Muscle layer of colon (tissue), 2 donors: ENCODE measurements around the gene GYS1.
"Not testable (repeated sequence)": the region's sequence is repeated elsewhere in the genome, so short reads cannot be mapped to it uniquely, and the experiment has no call there.

ENCODE experiments used
- H3K27ac ChIP-seq: one replicate; pipeline ENCODE4 v1.7.0; 2013; ENCODE audit warnings: low read depth, mild to moderate bottlenecking, low read length, moderate library complexity
- H3K27me3 ChIP-seq, 2 donors: one replicate each; pipeline ENCODE4 v1.7.0; 2013; ENCODE audit warnings: low read length in 2 of 2, mild to moderate bottlenecking in 2 of 2; ENCODE audit not compliant: insufficient read depth in 2 of 2, control insufficient read depth in 1 of 2
- H3K36me3 ChIP-seq: one replicate; pipeline ENCODE4 v1.7.0; 2013; ENCODE audit warnings: mild to moderate bottlenecking, low read length; ENCODE audit not compliant: insufficient read depth
- H3K4me1 ChIP-seq: one replicate; pipeline ENCODE4 v1.7.0; 2013; ENCODE audit warnings: mild to moderate bottlenecking, low read length; ENCODE audit not compliant: insufficient read depth
- H3K4me3 ChIP-seq, 2 donors: one replicate each; pipeline ENCODE4 v1.7.0; 2013; ENCODE audit warnings: low read length in 2 of 2, low read depth in 1 of 2, mild to moderate bottlenecking in 1 of 2, moderate library complexity in 1 of 2
- H3K9ac ChIP-seq: one replicate; pipeline ENCODE4 v1.7.0; 2013; ENCODE audit warnings: low read length
- H3K9me3 ChIP-seq: one replicate; pipeline ENCODE4 v1.7.0; 2013; ENCODE audit warnings: mild to moderate bottlenecking, low read length
- donor health status: abdominal sarcoma.
- donor health status: Adenocarcinoma of cecum.

The GYS1 gene

GRCh38 chr19:48943081-48943480 is 50.0 kb downstream of the GYS1 start:
- H3K36me3 ChIP-seq = no peaks in the 10 kb centered on the region
- H3K4me1 ChIP-seq = no peaks in the 10 kb centered on the region
- no peak overlapping the region for H3K27ac ChIP-seq
- no peaks in the 10 kb centered on the region for H3K27me3 ChIP-seq
- H3K9ac ChIP-seq = no peak overlapping the region
- no peak overlapping the region for H3K4me3 ChIP-seq
- no peaks in the 10 kb centered on the region for H3K9me3 ChIP-seq

GRCh38 chr19:48940902-48941301 is 52.2 kb downstream of the GYS1 start:
- Histone ChIP-seq H3K4me3 (no peak overlapping the region), H3K4me1 (no peaks in the 10 kb centered on the region), H3K27ac (no peak overlapping the region), H3K9ac (no peak overlapping the region), H3K9me3 (no peaks in the 10 kb centered on the region), H3K27me3 (no peaks in the 10 kb centered on the region), H3K36me3 (no peaks in the 10 kb centered on the region)

GRCh38 chr19:48938256-48938655 is 54.9 kb downstream of the GYS1 start:
- H3K27ac ChIP-seq = no peak overlapping the region
- H3K4me3 ChIP-seq = no peak overlapping the region
- no peaks in the 10 kb centered on the region for H3K36me3 ChIP-seq
- no peaks in the 10 kb centered on the region for H3K9me3 ChIP-seq
- peaks cover 6% of the 10 kb centered on the region for H3K4me1 ChIP-seq
- H3K27me3 ChIP-seq = no peaks in the 10 kb centered on the region
- no peak overlapping the region for H3K9ac ChIP-seq

GRCh38 chr19:48935864-48936263 is 57.2 kb downstream of the GYS1 start:
- Histone ChIP-seq H3K36me3 (no peaks in the 10 kb centered on the region), H3K27me3 (peaks cover 0 to 9% of the 10 kb centered on the region in 2 donors), H3K4me1 (peaks cover 10% of the 10 kb centered on the region), H3K9ac (no peak overlapping the region), H3K27ac (no peak overlapping the region), H3K9me3 (no peaks in the 10 kb centered on the region), H3K4me3 (no peak overlapping the region)

GRCh38 chr19:48934837-48935236 is 58.3 kb downstream of the GYS1 start:
- H3K27me3 ChIP-seq = peaks cover 0 to 9% of the 10 kb centered on the region in 2 donors

GRCh38 chr19:48933382-48933932 is 59.7 kb downstream of the GYS1 start, which contains the start of gene DHDH:
Gene DHDH, plus strand, starts transcription at chr19:48933699. Its CDS starts 23 bp downstream, at chr19:48933722.
- Histone ChIP-seq H3K27me3 (peaks cover 0 to 9% of the 10 kb centered on the region in 2 donors), H3K4me3 (peak within 1 kb of the TSS in 1 of 2 donors; percentile 61), H3K4me1 (peaks cover 10% of the 10 kb centered on the region), H3K36me3 (no peaks in the 10 kb centered on the region), H3K27ac (no peak within 1 kb of the TSS), H3K9ac (no peak within 1 kb of the TSS), H3K9me3 (no peaks in the 10 kb centered on the region)

More at GRCh38 chr19:48934837-48935236, 58.3 kb downstream of the GYS1 start:
- no peaks in the 10 kb centered on the region for H3K9me3 ChIP-seq
- H3K9ac ChIP-seq = no peak overlapping the region
- no peak overlapping the region for H3K27ac ChIP-seq
- H3K36me3 ChIP-seq = no peaks in the 10 kb centered on the region
- no peak overlapping the region for H3K4me3 ChIP-seq
- H3K4me1 ChIP-seq = peaks cover 10% of the 10 kb centered on the region

- Histone ChIP-seq H3K36me3 (no peaks in the 10 kb centered on the region), H3K9ac (no peak overlapping the region), H3K4me3 (no peak overlapping the region), H3K27me3 (peaks cover 0 to 9% of the 10 kb centered on the region in 2 donors), H3K27ac (no peak overlapping the region), H3K4me1 (peaks cover 5% of the 10 kb centered on the region), H3K9me3 (no peaks in the 10 kb centered on the region)
Observed at GRCh38 chr19:48928164-48929025, 64.7 kb downstream of the GYS1 start.

GRCh38 chr19:48927692-48928091 is 65.4 kb downstream of the GYS1 start:
- not testable (repeated sequence) for H3K27ac ChIP-seq

GRCh38 chr19:48926909-48927308 is 66.2 kb downstream of the GYS1 start:
- H3K4me1 ChIP-seq = no peaks in the 10 kb centered on the region
- peaks cover 5% of the 10 kb centered on the region for H3K36me3 ChIP-seq
- no peak overlapping the region for H3K4me3 ChIP-seq
- peaks cover 0 to 4% of the 10 kb centered on the region in 2 donors for H3K27me3 ChIP-seq
- no peak overlapping the region for H3K27ac ChIP-seq
- H3K9me3 ChIP-seq = no peaks in the 10 kb centered on the region
- no peak overlapping the region for H3K9ac ChIP-seq

More at GRCh38 chr19:48927692-48928091, 65.4 kb downstream of the GYS1 start:
- not testable (repeated sequence) for H3K4me1 ChIP-seq, H3K4me3 ChIP-seq, H3K27me3 ChIP-seq, H3K9me3 ChIP-seq, H3K9ac ChIP-seq, H3K36me3 ChIP-seq

- H3K36me3 ChIP-seq = peaks cover 12% of the 10 kb centered on the region
- not testable (repeated sequence) for H3K9ac ChIP-seq, H3K4me1 ChIP-seq, H3K9me3 ChIP-seq, H3K4me3 ChIP-seq, H3K27ac ChIP-seq, H3K27me3 ChIP-seq
Observed at GRCh38 chr19:48925890-48926289, 67.2 kb downstream of the GYS1 start.

- no peaks in the 10 kb centered on the region for H3K27me3 ChIP-seq
- no peaks in the 10 kb centered on the region for H3K9me3 ChIP-seq
- no peak overlapping the region for H3K27ac ChIP-seq
- H3K36me3 ChIP-seq = peaks cover 14% of the 10 kb centered on the region
- no peaks in the 10 kb centered on the region for H3K4me1 ChIP-seq
- no peak overlapping the region for H3K4me3 ChIP-seq
- H3K9ac ChIP-seq = no peak overlapping the region
Observed at GRCh38 chr19:48925240-48925843, 67.8 kb downstream of the GYS1 start.
